AG09309 (cell line): ENCODE data around the gene GRIN2A.

Experiments
- DNase-seq: peaks from one replicate; pipeline ENCODE4 v3.0.0-alpha.2; 2010; ENCODE audit warnings: low read depth
- H3K4me3 ChIP-seq: 2 replicates; pipeline ENCODE4 v1.5.1; 2011; ENCODE audit warnings: mild to moderate bottlenecking, low read depth, low read length, moderate library complexity; ENCODE audit not compliant: control insufficient read depth
- CTCF ChIP-seq: IDR thresholded peaks from 2 replicates; pipeline ENCODE4 v1.5.1; 2011; ENCODE audit warnings: mild to moderate bottlenecking, low read depth, low read length, inconsistent platforms; ENCODE audit not compliant: insufficient read depth, control insufficient read depth; ENCODE audit errors: missing control alignments

Gene GRIN2A

GRCh38 chr16:9911231-9911630 is 271.0 kb downstream of the GRIN2A start:
- H3K4me3 ChIP-seq, result no peak overlapping the region
- DNase-seq, result no peak
- no peak for TF ChIP-seq CTCF

GRCh38 chr16:9909072-9909825 is 273.0 kb downstream of the GRIN2A start:
- TF ChIP-seq CTCF, result no peak
- H3K4me3 ChIP-seq, result no peak overlapping the region
- no peak for DNase-seq

DNA sequence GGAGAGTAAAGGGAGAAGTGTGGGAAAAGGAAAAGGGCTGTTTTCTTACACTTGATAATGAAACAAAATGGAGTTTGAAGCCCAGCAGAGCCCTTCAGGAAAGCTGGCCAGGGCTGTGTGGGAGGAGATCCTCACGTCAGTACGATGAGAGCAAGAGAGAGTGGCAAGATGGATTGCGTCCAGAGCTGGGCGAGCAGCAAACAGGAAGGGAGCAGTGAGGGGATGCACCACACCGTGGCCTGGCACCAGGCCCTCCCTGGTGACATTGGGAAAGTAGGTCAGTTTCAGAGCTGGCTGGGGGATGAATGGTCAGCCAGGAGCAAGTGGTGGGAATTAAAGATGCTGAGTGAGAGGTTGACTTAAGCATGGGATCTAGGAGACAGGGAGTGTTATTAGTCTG is 273.6 kb downstream of the GRIN2A start:
- no peak for DNase-seq
- H3K4me3 ChIP-seq, result no peak overlapping the region
- TF ChIP-seq CTCF, result no peak

GRCh38 chr16:9907752-9908151 is 274.5 kb downstream of the GRIN2A start:
- TF ChIP-seq CTCF, result no peak
- DNase-seq, result no peak
- H3K4me3 ChIP-seq, result no peak overlapping the region

DNA sequence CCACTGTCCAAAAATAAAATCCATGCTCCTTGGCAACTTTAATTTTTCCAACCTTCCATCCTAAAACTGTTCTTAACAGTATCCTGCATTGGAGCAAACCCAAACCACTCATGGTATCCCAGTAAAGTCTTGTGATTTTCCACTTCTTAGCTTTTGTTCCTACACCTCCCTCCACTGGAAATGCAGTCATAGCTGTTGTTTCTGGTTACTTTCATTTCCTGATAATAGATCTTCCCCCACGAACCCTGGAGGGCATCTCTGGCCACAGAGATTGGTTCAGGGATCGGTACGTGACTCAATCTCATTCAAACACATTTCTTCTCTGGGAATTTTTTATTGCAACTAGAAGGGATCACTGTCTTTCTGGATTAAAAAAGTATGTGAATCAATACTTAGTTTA is 276.0 kb downstream of the GRIN2A start:
- no peak for DNase-seq
- no peak for TF ChIP-seq CTCF
- H3K4me3 ChIP-seq, result no peak overlapping the region

DNA sequence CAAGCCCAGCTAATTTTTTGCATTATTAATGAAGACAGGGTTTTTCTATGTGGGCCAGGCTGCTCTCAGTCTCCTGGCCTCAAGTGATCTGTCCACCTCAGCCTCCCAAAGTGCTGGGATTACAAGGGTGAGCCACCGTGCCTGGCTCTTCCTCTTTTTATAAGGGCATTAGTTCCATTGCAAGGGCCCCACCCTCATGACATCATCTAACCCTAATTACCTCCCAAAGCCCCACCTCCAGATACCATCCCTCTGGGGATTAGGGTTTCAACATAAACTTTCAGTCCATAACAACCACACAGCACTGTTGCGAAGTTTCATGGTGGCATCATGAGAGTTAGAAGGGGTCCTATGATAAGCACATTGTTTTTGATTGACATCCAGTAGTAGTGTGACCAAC is 277.7 kb downstream of the GRIN2A start:
- H3K4me3 ChIP-seq, result no peak overlapping the region
- no peak for DNase-seq
- no peak for TF ChIP-seq CTCF
